Stomach smooth muscle (tissue), 2 donors: ENCODE data around the gene EEPD1.

Experiments
- H3K27ac ChIP-seq: one replicate; pipeline ENCODE4 v1.7.0; 2013; ENCODE audit warnings: mild to moderate bottlenecking, low read length, inconsistent platforms
- H3K27me3 ChIP-seq, 2 donors: one replicate each; pipeline ENCODE4 v1.7.0; 2013; ENCODE audit warnings: low read length in 2 of 2; ENCODE audit not compliant: insufficient read depth in 2 of 2, control insufficient read depth in 1 of 2
- H3K36me3 ChIP-seq, 2 donors: one replicate each; pipeline ENCODE4 v1.7.0; 2013; ENCODE audit warnings: low read length in 2 of 2; ENCODE audit not compliant: control insufficient read depth in 2 of 2, insufficient read depth in 2 of 2
- H3K4me1 ChIP-seq: one replicate; pipeline ENCODE4 v1.7.0; 2013; ENCODE audit warnings: low read length; ENCODE audit not compliant: control insufficient read depth, insufficient read depth
- H3K4me3 ChIP-seq, 2 donors: one replicate each; pipeline ENCODE4 v1.7.0; 2013; ENCODE audit warnings: low read length in 2 of 2
- H3K9ac ChIP-seq, 2 donors: one replicate each; pipeline ENCODE4 v1.7.0; 2013; ENCODE audit warnings: low read length in 2 of 2, mild to moderate bottlenecking in 1 of 2
- H3K9me3 ChIP-seq, 2 donors: one replicate each; pipeline ENCODE4 v1.7.0; 2013; ENCODE audit warnings: low read length in 2 of 2; ENCODE audit not compliant: control insufficient read depth in 2 of 2
- donor health status: healthy.
- donor health status: Pancreatic carcinoma.

EEPD1 gene

GRCh38 chr7:36305226-36305625 lies 152.2 kb downstream of the EEPD1 start:
- Histone ChIP-seq H3K9ac (no peak overlapping the region), H3K27me3 (no peaks in the 10 kb centered on the region), H3K36me3 (peaks cover 0 to 2% of the 10 kb centered on the region in 2 donors), H3K27ac (no peak overlapping the region), H3K4me1 (peaks cover 34% of the 10 kb centered on the region), H3K4me3 (no peak overlapping the region), H3K9me3 (no peaks in the 10 kb centered on the region)

DNA sequence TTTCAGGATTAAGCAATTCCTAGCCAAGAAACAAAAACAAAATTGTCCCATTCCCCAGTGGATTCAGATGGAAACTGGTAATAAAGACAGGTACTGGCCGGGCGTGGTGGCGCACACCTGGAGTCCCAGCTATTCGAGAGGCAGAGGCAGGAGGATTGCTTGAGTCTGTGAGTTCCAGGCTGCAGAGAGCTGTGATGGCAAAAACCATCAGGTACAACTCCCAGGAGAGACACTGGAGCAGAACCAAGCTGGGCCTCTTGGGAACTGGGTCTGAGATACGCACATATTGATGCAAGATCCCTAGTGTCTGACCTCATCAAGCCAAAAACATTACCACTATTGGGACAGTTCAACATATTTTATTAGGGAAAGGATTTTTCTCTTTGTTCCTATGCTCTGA lies 152.6 kb downstream of the EEPD1 start:
- H3K9me3 ChIP-seq = no peaks in the 10 kb centered on the region
- no peaks in the 10 kb centered on the region for H3K27me3 ChIP-seq
- H3K4me1 ChIP-seq = peaks cover 34% of the 10 kb centered on the region
- H3K36me3 ChIP-seq = peaks cover 0 to 2% of the 10 kb centered on the region in 2 donors
- no peak overlapping the region for H3K27ac ChIP-seq
- no peak overlapping the region for H3K9ac ChIP-seq
- H3K4me3 ChIP-seq = no peak overlapping the region

GRCh38 chr7:36306222-36306621 lies 153.2 kb downstream of the EEPD1 start:
- peaks cover 34% of the 10 kb centered on the region for H3K4me1 ChIP-seq
- H3K36me3 ChIP-seq = peaks cover 0 to 2% of the 10 kb centered on the region in 2 donors
- H3K4me3 ChIP-seq = no peak overlapping the region
- H3K27ac ChIP-seq = no peak overlapping the region
- H3K9me3 ChIP-seq = no peaks in the 10 kb centered on the region
- H3K9ac ChIP-seq = no peak overlapping the region
- no peaks in the 10 kb centered on the region for H3K27me3 ChIP-seq

- H3K36me3 ChIP-seq = peaks cover 0 to 2% of the 10 kb centered on the region in 2 donors
- H3K27ac ChIP-seq = no peak overlapping the region
- no peak overlapping the region for H3K9ac ChIP-seq
- H3K4me1 ChIP-seq = peaks cover 34% of the 10 kb centered on the region
- no peaks in the 10 kb centered on the region for H3K9me3 ChIP-seq
- H3K27me3 ChIP-seq = no peaks in the 10 kb centered on the region
- H3K4me3 ChIP-seq = no peak overlapping the region
These were observed 153.7 kb downstream of the EEPD1 start for GRCh38 chr7:36306722-36307121.

DNA sequence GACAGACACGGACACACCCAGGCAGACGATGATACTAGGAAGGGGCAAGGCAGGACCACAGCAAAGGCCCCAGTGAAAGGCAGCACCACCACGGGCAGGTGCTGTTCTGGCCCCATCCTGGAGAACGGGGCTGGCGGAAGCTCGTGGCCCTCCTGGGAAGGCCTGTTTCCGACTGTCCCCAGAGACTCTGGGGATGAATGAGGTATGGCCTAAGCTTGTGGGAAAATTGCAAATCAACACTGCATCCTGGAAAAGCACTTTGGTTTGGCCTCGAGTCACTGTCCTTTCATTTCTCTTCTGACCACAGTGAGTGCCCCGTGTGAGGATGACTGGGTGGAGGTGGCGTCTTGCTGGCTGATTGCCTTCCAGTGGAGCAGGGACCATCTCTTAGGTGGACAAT lies 155.0 kb downstream of the EEPD1 start:
- H3K27me3 ChIP-seq = no peaks in the 10 kb centered on the region
- no peak overlapping the region for H3K4me3 ChIP-seq

DNA sequence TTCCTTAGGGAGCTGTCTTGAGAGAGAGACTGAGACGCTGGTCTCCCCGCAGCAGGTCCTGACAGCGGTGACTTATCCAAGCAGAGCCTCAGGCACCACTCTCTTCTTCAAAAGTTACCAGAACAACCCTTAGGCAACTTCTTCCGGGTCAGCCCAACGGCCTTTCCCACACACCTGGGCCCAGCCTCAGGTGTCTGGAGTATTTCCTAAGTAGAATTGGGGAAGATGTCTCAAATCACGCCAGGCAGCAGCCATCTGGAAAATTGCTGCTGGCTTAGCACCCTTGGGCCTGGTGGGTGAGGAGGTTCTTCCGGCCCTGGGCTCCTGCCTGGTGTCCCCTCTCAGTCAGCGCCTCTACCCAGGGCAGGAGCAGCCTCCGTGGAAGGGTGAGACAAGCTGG lies 156.2 kb downstream of the EEPD1 start:
- H3K4me1 ChIP-seq = peaks cover 12% of the 10 kb centered on the region
- no peaks in the 10 kb centered on the region for H3K36me3 ChIP-seq
- H3K27ac ChIP-seq = no peak overlapping the region
- H3K27me3 ChIP-seq = no peaks in the 10 kb centered on the region
- H3K9me3 ChIP-seq = no peaks in the 10 kb centered on the region
- H3K9ac ChIP-seq = no peak overlapping the region
- no peak overlapping the region for H3K4me3 ChIP-seq

More for the DNA sequence above, 155.0 kb downstream of the EEPD1 start:
- no peak overlapping the region for H3K27ac ChIP-seq
- H3K9me3 ChIP-seq = no peaks in the 10 kb centered on the region
- peaks cover 25% of the 10 kb centered on the region for H3K4me1 ChIP-seq
- H3K36me3 ChIP-seq = no peaks in the 10 kb centered on the region
- no peak overlapping the region for H3K9ac ChIP-seq

- no peaks in the 10 kb centered on the region for H3K9me3 ChIP-seq
- no peak overlapping the region for H3K9ac ChIP-seq
- H3K4me1 ChIP-seq = peaks cover 8% of the 10 kb centered on the region
- H3K27me3 ChIP-seq = no peaks in the 10 kb centered on the region
- no peak overlapping the region for H3K27ac ChIP-seq
- H3K4me3 ChIP-seq = no peak overlapping the region
- no peaks in the 10 kb centered on the region for H3K36me3 ChIP-seq
These were observed 156.7 kb downstream of the EEPD1 start for GRCh38 chr7:36309716-36310115.

GRCh38 chr7:36310897-36311296 lies 157.8 kb downstream of the EEPD1 start:
- H3K4me3 ChIP-seq = no peak overlapping the region
- no peaks in the 10 kb centered on the region for H3K27me3 ChIP-seq
- H3K36me3 ChIP-seq = no peaks in the 10 kb centered on the region
- no peak overlapping the region for H3K9ac ChIP-seq
- H3K4me1 ChIP-seq = peaks cover 7% of the 10 kb centered on the region
- no peaks in the 10 kb centered on the region for H3K9me3 ChIP-seq
- H3K27ac ChIP-seq = no peak overlapping the region

DNA sequence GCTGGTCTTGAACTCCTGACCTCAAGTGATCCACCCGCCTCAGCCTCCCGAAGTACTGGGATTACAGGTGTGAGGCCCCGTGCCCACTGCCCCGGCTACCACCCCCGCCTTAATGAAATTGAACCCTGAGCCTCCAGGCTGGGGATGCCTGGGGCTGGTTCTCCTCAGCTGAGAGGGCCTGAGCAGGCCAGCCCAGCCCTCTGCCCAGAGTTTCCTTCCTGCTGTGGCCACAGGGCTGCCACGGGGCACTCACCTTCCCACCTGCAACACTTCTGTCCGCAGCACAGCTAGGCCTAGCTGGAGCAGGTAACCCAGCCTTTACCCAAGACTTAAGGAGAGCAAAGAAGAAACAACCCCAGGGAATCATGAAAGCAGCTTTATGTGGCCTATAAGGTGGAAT lies 158.5 kb downstream of the EEPD1 start:
- Histone ChIP-seq H3K27ac (no peak overlapping the region), H3K4me3 (no peak overlapping the region), H3K27me3 (no peaks in the 10 kb centered on the region), H3K36me3 (no peaks in the 10 kb centered on the region), H3K9me3 (no peaks in the 10 kb centered on the region), H3K9ac (no peak overlapping the region), H3K4me1 (peaks cover 7% of the 10 kb centered on the region)

DNA sequence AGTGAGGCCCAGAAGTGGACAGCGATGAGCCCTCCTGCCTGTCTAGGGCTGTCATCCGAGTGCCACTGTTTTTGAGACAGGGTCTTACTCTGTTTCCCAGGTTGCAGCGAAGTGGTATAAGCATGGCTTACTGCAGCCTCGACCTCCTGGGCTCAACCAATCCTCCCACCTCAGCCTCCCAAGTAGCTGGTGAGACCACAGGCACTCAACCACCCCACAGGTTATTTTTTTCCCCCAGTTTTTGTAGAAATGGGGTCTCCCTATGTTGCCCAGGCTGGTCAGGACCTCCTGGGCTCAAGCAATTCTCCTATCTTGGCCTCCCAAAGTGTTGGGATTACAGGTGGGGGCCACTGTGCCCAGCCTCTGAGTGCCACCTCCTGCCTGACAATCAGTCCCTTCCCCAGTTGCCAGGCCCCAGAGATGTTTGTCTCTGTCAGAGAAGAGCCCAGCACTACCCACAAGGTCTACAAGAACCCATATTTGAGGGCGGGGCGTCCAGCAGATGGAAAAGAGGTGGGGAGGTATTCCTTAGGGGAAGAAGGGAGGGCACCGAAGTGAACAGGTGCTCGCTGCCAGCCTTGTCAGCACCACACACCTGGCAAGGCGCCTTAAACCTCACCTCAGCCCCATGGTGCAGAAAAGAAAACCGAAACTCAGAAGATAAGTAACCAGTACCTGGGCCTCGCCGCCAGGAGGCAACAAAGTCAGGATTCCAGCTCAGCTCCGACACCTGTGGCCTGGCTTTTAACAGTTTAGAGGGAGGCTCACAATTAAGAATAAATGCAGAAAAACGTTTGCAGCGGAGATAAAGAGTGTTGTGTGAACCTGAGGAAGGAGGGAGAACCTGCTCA lies 159.2 kb downstream of the EEPD1 start:
- no peaks in the 10 kb centered on the region for H3K27me3 ChIP-seq
- H3K4me3 ChIP-seq = no peak overlapping the region
- H3K9me3 ChIP-seq = no peaks in the 10 kb centered on the region
- H3K4me1 ChIP-seq = peaks cover 1% of the 10 kb centered on the region
- H3K36me3 ChIP-seq = no peaks in the 10 kb centered on the region
- no peak overlapping the region for H3K27ac ChIP-seq
- H3K9ac ChIP-seq = no peak overlapping the region

- H3K9me3 ChIP-seq = no peaks in the 10 kb centered on the region
- H3K36me3 ChIP-seq = no peaks in the 10 kb centered on the region
- H3K27ac ChIP-seq = no peak overlapping the region
- no peaks in the 10 kb centered on the region for H3K27me3 ChIP-seq
- no peak overlapping the region for H3K9ac ChIP-seq
- no peak overlapping the region for H3K4me3 ChIP-seq
- H3K4me1 ChIP-seq = no peaks in the 10 kb centered on the region
These were observed 159.9 kb downstream of the EEPD1 start for GRCh38 chr7:36312915-36313334.
